HepG2 (cell line): ENCODE results near the gene FSD2. TPM values are rescaled to one million over a fixed set of nuclear protein-coding genes. Genes with fewer than 3 reads are reported as not detected.

Experiments
- ATAC-seq: fragments of 200-7000 bp; cut with Tn5 transposase; 3 replicates; pipeline ENCODE4 v1.9.1; 2020; ENCODE audit warnings: mild to moderate bottlenecking, moderate library complexity
- BruUV-seq: library from RNA; stranded (reverse); fragments of 400-500 nt; replicated peaks from 2 replicates; lab custom pipeline; 2021; lab: Mats Ljungman, UMichigan
- CTCF ChIA-PET: fragments of 300-600 bp; formaldehyde crosslinking; extraction: SDS; loops from one replicate; lab custom pipeline; 2021; ENCODE audit warnings: low total read pairs, inconsistent platforms, low intra/inter-chr PET ratio; lab: Yijun Ruan, JAX
- POLR2A ChIA-PET: fragments of 350-600 bp; sonication (Branson Sonifier 250); formaldehyde crosslinking; loops from one replicate; lab custom pipeline; 2020; ENCODE audit warnings: antibody characterized with exemption, inconsistent platforms; lab: Yijun Ruan, JAX
- DNase-seq: peaks from one replicate; pipeline ENCODE4 v3.0.0-alpha.2; 2015; ENCODE audit warnings: low spot score
- FAIRE-seq: peaks from 3 replicates; lab custom pipeline; 2011; peaks lifted over from hg19 to GRCh38; lab: Jason Lieb, UNC
- H2AFZ ChIP-seq: one replicate; pipeline ENCODE4 v1.6.1; 2011; ENCODE audit warnings: low read length, inconsistent platforms
- H3K27ac ChIP-seq: fragments of 300-600 bp; 3 replicates; pipeline ENCODE4 v1.8.0; 2011; ENCODE audit warnings: mixed run types, mild to moderate bottlenecking, mixed read lengths, low read length, inconsistent platforms; ENCODE audit not compliant: insufficient read depth; ENCODE audit errors: extremely low read length
- H3K27me3 ChIP-seq, 2 experiments: fragments of 200-600 bp in 1 of 2; 2 replicates in 1 of 2; 3 replicates in 1 of 2; pipeline versions ENCODE4 v1.6.0 to v1.8.0; 2011; ENCODE audit warnings: low read length in 2 of 2, mild to moderate bottlenecking in 2 of 2, moderate library complexity in 2 of 2, inconsistent platforms in 1 of 2; ENCODE audit not compliant: insufficient read depth in 2 of 2, control insufficient read depth in 1 of 2
- H3K36me3 ChIP-seq, 2 experiments: fragments of 200-600 bp in 1 of 2; replicated peaks in 1 of 2; 2 replicates in 1 of 2; 3 replicates in 1 of 2; pipeline versions ENCODE4 v1.5.1 to v1.8.0; 2011; ENCODE audit warnings: low read length in 2 of 2, inconsistent platforms in 1 of 2; ENCODE audit not compliant: insufficient read depth in 2 of 2, control insufficient read depth in 1 of 2
- H3K4me1 ChIP-seq: 2 replicates; pipeline ENCODE4 v1.5.1; 2012; ENCODE audit warnings: low read length, inconsistent platforms; ENCODE audit not compliant: insufficient read depth
- H3K4me2 ChIP-seq: 2 replicates; pipeline ENCODE4 v1.6.0; 2011; ENCODE audit warnings: low read depth, low read length, inconsistent platforms
- H3K4me3 ChIP-seq, 3 experiments: fragments of 200-600 bp in 1 of 3; sonication (generic), shearing (Covaris generic) in 1 of 3; replicated peaks in 1 of 3; 2 replicates each; pipeline ENCODE4 v1.5.1; 2011 to 2016; ENCODE audit warnings: low read length in 3 of 3, inconsistent platforms in 2 of 3, low read depth in 2 of 3, mild to moderate bottlenecking in 2 of 3, control low read depth in 1 of 3, mixed read lengths in 1 of 3; ENCODE audit not compliant: insufficient read depth in 1 of 3
- H3K79me2 ChIP-seq: one replicate; pipeline ENCODE4 v1.6.1; 2011; ENCODE audit warnings: low read length, inconsistent platforms; ENCODE audit not compliant: insufficient read depth
- H3K9ac ChIP-seq: 2 replicates; pipeline ENCODE4 v1.6.0; 2011; ENCODE audit warnings: mild to moderate bottlenecking, low read depth, low read length, inconsistent platforms; ENCODE audit not compliant: insufficient read depth
- H3K9me3 ChIP-seq: 2 replicates; pipeline ENCODE4 v1.5.1; 2012; ENCODE audit warnings: mild to moderate bottlenecking, low read length
- H4K20me1 ChIP-seq: 2 replicates; pipeline ENCODE4 v1.6.0; 2011; ENCODE audit warnings: inconsistent platforms, mild to moderate bottlenecking, low read length, moderate library complexity; ENCODE audit not compliant: insufficient read depth
- EEA1 ChIP-seq: sonication (generic); formaldehyde crosslinking; IDR thresholded peaks from 2 replicates; pipeline ENCODE4 v1.5.1; 2020; ENCODE audit warnings: mild to moderate bottlenecking, missing genetic modification reagents, borderline replicate concordance
- EP300 ChIP-seq, 3 experiments: sonication (generic) in 1 of 3; formaldehyde crosslinking in 1 of 3; IDR thresholded peaks; 2 replicates each; pipeline versions ENCODE4 v1.5.1 to v1.6.1; 2011 to 2020; ENCODE audit warnings: low read depth in 2 of 3, low read length in 2 of 3, borderline replicate concordance in 1 of 3, improper control_type of control experiment in 1 of 3, mild to moderate bottlenecking in 1 of 3, missing genetic modification reagents in 1 of 3, moderate library complexity in 1 of 3
- RFX1 ChIP-seq: fragments of 450-650 bp; IDR thresholded peaks from 2 replicates; pipeline ENCODE4 v1.6.1; 2017
- SMAD9 ChIP-seq: sonication (generic); formaldehyde crosslinking; IDR thresholded peaks from 2 replicates; pipeline ENCODE4 v1.5.1; 2020; ENCODE audit warnings: mild to moderate bottlenecking, missing genetic modification reagents
- ZFP36L2 ChIP-seq: sonication (generic); formaldehyde crosslinking; IDR thresholded peaks from 2 replicates; pipeline ENCODE4 v1.4.0; 2020; ENCODE audit warnings: missing genetic modification reagents
- ZNF530 ChIP-seq: sonication (generic); formaldehyde crosslinking; IDR thresholded peaks from 2 replicates; pipeline ENCODE4 v1.5.0; 2020; ENCODE audit warnings: low read depth, mild to moderate bottlenecking, missing genetic modification reagents
- WGBS: methylation state at CpG from one replicate; pipeline ENCODE4 v1.1.6; 2017; ENCODE audit warnings: low lambda C conversion rate; 5-methylcytosine and 5-hydroxymethylcytosine counted together
- in situ Hi-C: cut with HindIII; loops from 2 replicates; pipeline ENCODE4 v1.10.0; 2017; ENCODE audit warnings: low pct_unique_long_range_greater_than_20kb; ENCODE audit not compliant: extremely low pct_ligation_motif_present
- intact Hi-C: fragments of 100-400 bp; cut with micrococcal nuclease; formaldehyde crosslinking; loops from one replicate; pipeline ENCODE4 v1.10.0; 2022; ENCODE audit not compliant: unreplicated experiment
- polyA plus RNA-seq, 8 experiments: library from polyadenylated mRNA; depleted of rRNA in 3 of 8; stranded (reverse) in 7 of 8; unstranded in 1 of 8; fragments of >200 nt; fragmentation: Illumina TruSeq in 4 of 8; extraction: Trizol in 4 of 8; gene quantifications; 2 replicates each; pipeline versions ENCODE4 v1.2.1 to v1.2.3, GENCODE V29; 2011 to 2016; ENCODE audit warnings: low read depth in 4 of 8, missing spikeins in 1 of 8, mixed read lengths in 1 of 8; ENCODE audit not compliant: insufficient read depth in 1 of 8
- total RNA-seq, 5 experiments: library from RNA; depleted of rRNA; stranded (reverse); fragments of >200 nt; fragmentation: Illumina TruSeq; extraction: Trizol; gene quantifications; 2 replicates each; pipeline ENCODE4 v1.2.3, GENCODE V29; 2016; ENCODE audit warnings: low read depth in 1 of 5
- TF ChIP-seq, protein P1 (sequence below): sonication (generic); formaldehyde crosslinking; IDR thresholded peaks from 2 replicates; pipeline ENCODE4 v1.4.0; 2020; ENCODE audit warnings: missing genetic modification reagents, borderline replicate concordance
- TF ChIP-seq, protein P2 (sequence below), 2 experiments: sonication (generic) in 1 of 2; formaldehyde crosslinking in 1 of 2; IDR thresholded peaks; 2 replicates each; pipeline versions ENCODE4 v1.6.1 to v1.9.0; 2014 to 2022; ENCODE audit warnings: antibody characterized with exemption in 1 of 2, borderline replicate concordance in 1 of 2, inconsistent platforms in 1 of 2, low read depth in 1 of 2, missing genetic modification reagents in 1 of 2
- TF ChIP-seq, protein P3 (sequence below): sonication (generic); formaldehyde crosslinking; IDR thresholded peaks from 2 replicates; pipeline ENCODE4 v1.4.0; 2020; ENCODE audit warnings: missing genetic modification reagents, borderline replicate concordance

The FSD2 gene
- total and polyA plus RNA-seq, 2 of the 13 experiments (the other 11 are each of a cell fraction or from before 2014, with no cell fraction given) = not detected

DNA sequence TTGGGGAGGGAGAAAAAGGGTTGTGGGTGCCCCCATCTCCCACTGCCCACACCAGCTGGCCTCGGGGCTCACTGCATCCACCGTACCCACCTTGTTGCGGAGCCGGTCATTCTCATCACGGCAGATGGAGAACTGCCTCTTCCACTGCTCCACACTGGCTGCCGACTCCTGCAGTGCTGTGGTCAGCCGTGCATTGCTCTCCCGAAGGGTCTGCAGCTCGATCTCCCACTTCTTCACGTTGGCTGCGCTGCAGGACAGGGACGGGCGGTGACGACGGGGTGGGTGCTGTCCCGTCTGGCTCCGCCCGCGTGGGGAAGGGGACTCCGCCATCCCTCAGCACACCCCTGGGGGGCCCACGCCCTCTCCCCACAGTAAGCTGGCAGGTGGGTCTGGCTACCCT lies 48.7 kb upstream of the FSD2 start:
- FAIRE-seq (no peak), DNase-seq (no peak), ATAC-seq (no peak)
- intact Hi-C loops = no loop called here
- Histone ChIP-seq H3K27me3 (no peaks in the 10 kb centered on the region; a peak in 1 of 5 replicates), H3K27ac (no peak overlapping the region), H3K79me2 (no peaks in the 10 kb centered on the region), H3K36me3 (no peaks in the 10 kb centered on the region), H3K9me3 (no peaks in the 10 kb centered on the region), H3K4me3 (no peak overlapping the region), H4K20me1 (no peaks in the 10 kb centered on the region), H2AFZ (no peak overlapping the region), H3K9ac (no peak overlapping the region), H3K4me2 (no peak overlapping the region), H3K4me1 (peaks cover 36% of the 10 kb centered on the region)
- CTCF ChIA-PET = no interaction called here
- POLR2A ChIA-PET = no interaction called here
- in situ Hi-C loops = loop anchor here (10.0 kb wide), 1 partner anchor 130 kb away; the partner anchor contains the start of gene RAMAC
- 95% methylated on average over 19 of the region's 21 CpGs for WGBS
- BruUV-seq = no TSS peak
- TF ChIP-seq ZFP36L2 (CRISPR knock-in tag) = no peak
- no peak for TF ChIP-seq EEA1 (CRISPR knock-in tag)
- no peak for TF ChIP-seq EP300 (IDR thresholded peaks at IDR 0.05; ENCODE audit: low read depth in 2 of 2, low read length in 2 of 2)
- no peak for TF ChIP-seq EP300 (CRISPR knock-in tag; IDR thresholded peaks at IDR 0.05; ENCODE audit: borderline replicate concordance)
- no peak for TF ChIP-seq SMAD9 (CRISPR knock-in tag)
- no peak for TF ChIP-seq RFX1
- TF ChIP-seq, protein P1, sequence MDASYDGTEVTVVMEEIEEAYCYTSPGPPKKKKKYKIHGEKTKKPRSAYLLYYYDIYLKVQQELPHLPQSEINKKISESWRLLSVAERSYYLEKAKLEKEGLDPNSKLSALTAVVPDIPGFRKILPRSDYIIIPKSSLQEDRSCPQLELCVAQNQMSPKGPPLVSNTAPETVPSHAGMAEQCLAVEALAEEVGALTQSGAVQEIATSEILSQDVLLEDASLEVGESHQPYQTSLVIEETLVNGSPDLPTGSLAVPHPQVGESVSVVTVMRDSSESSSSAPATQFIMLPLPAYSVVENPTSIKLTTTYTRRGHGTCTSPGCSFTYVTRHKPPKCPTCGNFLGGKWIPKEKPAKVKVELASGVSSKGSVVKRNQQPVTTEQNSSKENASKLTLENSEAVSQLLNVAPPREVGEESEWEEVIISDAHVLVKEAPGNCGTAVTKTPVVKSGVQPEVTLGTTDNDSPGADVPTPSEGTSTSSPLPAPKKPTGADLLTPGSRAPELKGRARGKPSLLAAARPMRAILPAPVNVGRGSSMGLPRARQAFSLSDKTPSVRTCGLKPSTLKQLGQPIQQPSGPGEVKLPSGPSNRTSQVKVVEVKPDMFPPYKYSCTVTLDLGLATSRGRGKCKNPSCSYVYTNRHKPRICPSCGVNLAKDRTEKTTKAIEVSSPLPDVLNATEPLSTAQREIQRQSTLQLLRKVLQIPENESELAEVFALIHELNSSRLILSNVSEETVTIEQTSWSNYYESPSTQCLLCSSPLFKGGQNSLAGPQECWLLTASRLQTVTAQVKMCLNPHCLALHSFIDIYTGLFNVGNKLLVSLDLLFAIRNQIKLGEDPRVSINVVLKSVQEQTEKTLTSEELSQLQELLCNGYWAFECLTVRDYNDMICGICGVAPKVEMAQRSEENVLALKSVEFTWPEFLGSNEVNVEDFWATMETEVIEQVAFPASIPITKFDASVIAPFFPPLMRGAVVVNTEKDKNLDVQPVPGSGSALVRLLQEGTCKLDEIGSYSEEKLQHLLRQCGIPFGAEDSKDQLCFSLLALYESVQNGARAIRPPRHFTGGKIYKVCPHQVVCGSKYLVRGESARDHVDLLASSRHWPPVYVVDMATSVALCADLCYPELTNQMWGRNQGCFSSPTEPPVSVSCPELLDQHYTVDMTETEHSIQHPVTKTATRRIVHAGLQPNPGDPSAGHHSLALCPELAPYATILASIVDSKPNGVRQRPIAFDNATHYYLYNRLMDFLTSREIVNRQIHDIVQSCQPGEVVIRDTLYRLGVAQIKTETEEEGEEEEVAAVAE (CRISPR knock-in tag) = no peak
- no peak for TF ChIP-seq ZNF530 (CRISPR knock-in tag)
- TF ChIP-seq, protein P2, sequence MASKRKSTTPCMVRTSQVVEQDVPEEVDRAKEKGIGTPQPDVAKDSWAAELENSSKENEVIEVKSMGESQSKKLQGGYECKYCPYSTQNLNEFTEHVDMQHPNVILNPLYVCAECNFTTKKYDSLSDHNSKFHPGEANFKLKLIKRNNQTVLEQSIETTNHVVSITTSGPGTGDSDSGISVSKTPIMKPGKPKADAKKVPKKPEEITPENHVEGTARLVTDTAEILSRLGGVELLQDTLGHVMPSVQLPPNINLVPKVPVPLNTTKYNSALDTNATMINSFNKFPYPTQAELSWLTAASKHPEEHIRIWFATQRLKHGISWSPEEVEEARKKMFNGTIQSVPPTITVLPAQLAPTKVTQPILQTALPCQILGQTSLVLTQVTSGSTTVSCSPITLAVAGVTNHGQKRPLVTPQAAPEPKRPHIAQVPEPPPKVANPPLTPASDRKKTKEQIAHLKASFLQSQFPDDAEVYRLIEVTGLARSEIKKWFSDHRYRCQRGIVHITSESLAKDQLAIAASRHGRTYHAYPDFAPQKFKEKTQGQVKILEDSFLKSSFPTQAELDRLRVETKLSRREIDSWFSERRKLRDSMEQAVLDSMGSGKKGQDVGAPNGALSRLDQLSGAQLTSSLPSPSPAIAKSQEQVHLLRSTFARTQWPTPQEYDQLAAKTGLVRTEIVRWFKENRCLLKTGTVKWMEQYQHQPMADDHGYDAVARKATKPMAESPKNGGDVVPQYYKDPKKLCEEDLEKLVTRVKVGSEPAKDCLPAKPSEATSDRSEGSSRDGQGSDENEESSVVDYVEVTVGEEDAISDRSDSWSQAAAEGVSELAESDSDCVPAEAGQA (IDR thresholded peaks at IDR 0.05; ENCODE audit: low read depth) = no peak
- TF ChIP-seq, protein P2 (CRISPR knock-in tag; IDR thresholded peaks at IDR 0.05; ENCODE audit: borderline replicate concordance) = no peak
- TF ChIP-seq, protein P3, sequence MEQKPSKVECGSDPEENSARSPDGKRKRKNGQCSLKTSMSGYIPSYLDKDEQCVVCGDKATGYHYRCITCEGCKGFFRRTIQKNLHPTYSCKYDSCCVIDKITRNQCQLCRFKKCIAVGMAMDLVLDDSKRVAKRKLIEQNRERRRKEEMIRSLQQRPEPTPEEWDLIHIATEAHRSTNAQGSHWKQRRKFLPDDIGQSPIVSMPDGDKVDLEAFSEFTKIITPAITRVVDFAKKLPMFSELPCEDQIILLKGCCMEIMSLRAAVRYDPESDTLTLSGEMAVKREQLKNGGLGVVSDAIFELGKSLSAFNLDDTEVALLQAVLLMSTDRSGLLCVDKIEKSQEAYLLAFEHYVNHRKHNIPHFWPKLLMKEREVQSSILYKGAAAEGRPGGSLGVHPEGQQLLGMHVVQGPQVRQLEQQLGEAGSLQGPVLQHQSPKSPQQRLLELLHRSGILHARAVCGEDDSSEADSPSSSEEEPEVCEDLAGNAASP (CRISPR knock-in tag) = no peak
